Endothelial cell of umbilical vein (primary cell): Measurements from ENCODE around the gene ABHD13. TPM values are rescaled to one million over a fixed set of nuclear protein-coding genes. Genes with fewer than 3 reads are reported as not detected.

Experiments used
- BruUV-seq: library from RNA; stranded (reverse); fragments of 400-500 nt; replicated peaks from 2 replicates; lab custom pipeline; 2021; lab: Mats Ljungman, UMichigan
- CTCF ChIA-PET: fragments of 300-600, 350-600 bp; sonication (Branson Sonifier 250); formaldehyde crosslinking; loops from one replicate; lab custom pipeline; 2021; ENCODE audit warnings: antibody characterized with exemption, inconsistent platforms; lab: Charles Lee
- POLR2A ChIA-PET: fragments of 300-600, 350-600 bp; sonication (Branson Sonifier 250); formaldehyde crosslinking; loops from one replicate; lab custom pipeline; 2021; ENCODE audit warnings: antibody characterized with exemption, inconsistent platforms; lab: Charles Lee
- DNase-seq: peaks from one replicate; pipeline ENCODE4 v3.0.0-alpha.2; 2011; ENCODE audit warnings: low read depth, low spot score
- FAIRE-seq: peaks from 2 replicates; lab custom pipeline; 2011; peaks lifted over from hg19 to GRCh38; lab: Jason Lieb, UNC
- H2AFZ ChIP-seq: 2 replicates; pipeline ENCODE4 v1.6.0; 2012; ENCODE audit warnings: low read depth, low read length, control low read depth, inconsistent platforms
- H3K27ac ChIP-seq: 2 replicates; pipeline ENCODE4 v1.5.1; 2011; ENCODE audit warnings: low read depth, mild to moderate bottlenecking, control low read depth, low read length, moderate library complexity; ENCODE audit not compliant: insufficient read depth
- H3K27me3 ChIP-seq, 2 experiments: 2 replicates each; pipeline versions ENCODE4 v1.6.0 to v1.6.1; 2011; ENCODE audit warnings: low read length in 2 of 2, mixed read lengths in 1 of 2; ENCODE audit not compliant: control insufficient read depth in 2 of 2, insufficient read depth in 2 of 2
- H3K36me3 ChIP-seq, 2 experiments: 2 replicates in 1 of 2; 3 replicates in 1 of 2; pipeline ENCODE4 v1.5.1; 2011; ENCODE audit warnings: low read length in 2 of 2, mild to moderate bottlenecking in 1 of 2, moderate library complexity in 1 of 2; ENCODE audit not compliant: control insufficient read depth in 2 of 2, insufficient read depth in 2 of 2; ENCODE audit errors: extremely low read depth in 1 of 2
- H3K4me1 ChIP-seq: 3 replicates; pipeline ENCODE4 v1.5.1; 2011; ENCODE audit warnings: mild to moderate bottlenecking, low read length; ENCODE audit not compliant: control insufficient read depth, insufficient read depth; ENCODE audit errors: extremely low read depth
- H3K4me2 ChIP-seq: 2 replicates; pipeline ENCODE4 v1.6.1; 2011; ENCODE audit warnings: low read length, control low read depth, mixed read lengths; ENCODE audit not compliant: insufficient read depth
- H3K4me3 ChIP-seq, 3 experiments: fragments of 200-600 bp in 1 of 3; sonication (generic), shearing (Covaris generic) in 1 of 3; replicated peaks in 1 of 3; 2 replicates each; pipeline ENCODE4 v1.5.1; 2011 to 2016; ENCODE audit warnings: control low read depth in 3 of 3, low read length in 3 of 3, mild to moderate bottlenecking in 2 of 3, inconsistent platforms in 1 of 3, low read depth in 1 of 3, moderate library complexity in 1 of 3; ENCODE audit not compliant: insufficient read depth in 1 of 3
- H3K79me2 ChIP-seq: 2 replicates; pipeline ENCODE4 v1.6.0; 2012; ENCODE audit warnings: low read length, inconsistent platforms; ENCODE audit not compliant: control insufficient read depth, insufficient read depth
- H3K9ac ChIP-seq: replicated peaks from 2 replicates; pipeline ENCODE3; 2011; ENCODE audit warnings: low read length, control low read depth; ENCODE audit not compliant: insufficient read depth; ENCODE audit errors: extremely low read depth
- H3K9me1 ChIP-seq: replicated peaks from 3 replicates; pipeline ENCODE4 v1.6.0; 2011; ENCODE audit warnings: mild to moderate bottlenecking, low read length; ENCODE audit not compliant: control insufficient read depth, insufficient read depth; ENCODE audit errors: extremely low read depth
- H3K9me3 ChIP-seq: replicated peaks from 2 replicates; pipeline ENCODE4 v1.5.1; 2012; ENCODE audit warnings: low read length, inconsistent platforms; ENCODE audit not compliant: control insufficient read depth, insufficient read depth
- H4K20me1 ChIP-seq: replicated peaks from 2 replicates; pipeline ENCODE3; 2011; ENCODE audit warnings: mild to moderate bottlenecking, low read length; ENCODE audit not compliant: control insufficient read depth, insufficient read depth; ENCODE audit errors: extremely low read depth
- EZH2 ChIP-seq: IDR thresholded peaks from 2 replicates; pipeline ENCODE4 v1.6.1; 2012; ENCODE audit warnings: borderline replicate concordance, low read depth, mild to moderate bottlenecking, moderate library complexity, low read length, inconsistent platforms; ENCODE audit not compliant: severe bottlenecking
- FOS ChIP-seq: IDR thresholded peaks from 2 replicates; pipeline ENCODE4 v1.6.1; 2011; ENCODE audit warnings: mild to moderate bottlenecking, low read length, moderate library complexity, borderline replicate concordance; ENCODE audit not compliant: insufficient read depth
- GATA2 ChIP-seq: IDR thresholded peaks from 2 replicates; pipeline ENCODE4 v1.7.0; 2011; ENCODE audit warnings: low read depth, mild to moderate bottlenecking, moderate library complexity, mixed read lengths, low read length; ENCODE audit not compliant: insufficient read length, insufficient read depth
- POLR2AphosphoS5 ChIP-seq: IDR thresholded peaks from 2 replicates; pipeline ENCODE4 v1.6.1; 2012; ENCODE audit warnings: low read depth, mild to moderate bottlenecking, control low read depth, low read length, moderate library complexity; ENCODE audit not compliant: insufficient read depth
- dilution Hi-C: fragments of 300-500 bp; cut with MboI; formaldehyde crosslinking; loops from one replicate; pipeline ENCODE4 v1.15.0; 2019; ENCODE audit warnings: low sequenced_read_pairs; ENCODE audit not compliant: extremely low pct_ligation_motif_present
- intact Hi-C: fragments of 100-400 bp; cut with micrococcal nuclease; formaldehyde crosslinking; loops from one replicate; pipeline ENCODE4 v1.10.0; 2022
- polyA plus RNA-seq, 4 experiments: library from polyadenylated mRNA; depleted of rRNA in 3 of 4; stranded (reverse) in 3 of 4; unstranded in 1 of 4; fragments of >200 nt; gene quantifications; 2 replicates each; pipeline versions ENCODE4 v1.2.1 to v1.2.3, GENCODE V29; 2011 to 2012; ENCODE audit warnings: missing spikeins in 1 of 4
- total RNA-seq: library from RNA; stranded (reverse); gene quantifications from 2 replicates; pipeline ENCODE4 v1.2.3, GENCODE V29; 2021
- TF ChIP-seq, protein P1 (sequence below), 2 donors: IDR thresholded peaks; 1 replicate in 1 of 2; 2 replicates in 1 of 2; pipeline ENCODE4 v1.5.1; 2011; ENCODE audit warnings: low read length in 2 of 2, mild to moderate bottlenecking in 2 of 2, moderate library complexity in 2 of 2, control low read depth in 1 of 2, inconsistent platforms in 1 of 2, low read depth in 1 of 2; ENCODE audit not compliant: insufficient read depth in 1 of 2; ENCODE audit errors: extremely low read depth in 1 of 2
- TF ChIP-seq, protein P2 (sequence below): IDR thresholded peaks from 2 replicates; pipeline ENCODE4 v1.6.1; 2011; ENCODE audit not compliant: insufficient read depth, insufficient read length

ABHD13 gene
- total and polyA plus RNA-seq, 2 donors (not counting 3 experiments of a cell fraction or from before 2014, with no cell fraction given), result 3.9 to 7.2 TPM

DNA sequence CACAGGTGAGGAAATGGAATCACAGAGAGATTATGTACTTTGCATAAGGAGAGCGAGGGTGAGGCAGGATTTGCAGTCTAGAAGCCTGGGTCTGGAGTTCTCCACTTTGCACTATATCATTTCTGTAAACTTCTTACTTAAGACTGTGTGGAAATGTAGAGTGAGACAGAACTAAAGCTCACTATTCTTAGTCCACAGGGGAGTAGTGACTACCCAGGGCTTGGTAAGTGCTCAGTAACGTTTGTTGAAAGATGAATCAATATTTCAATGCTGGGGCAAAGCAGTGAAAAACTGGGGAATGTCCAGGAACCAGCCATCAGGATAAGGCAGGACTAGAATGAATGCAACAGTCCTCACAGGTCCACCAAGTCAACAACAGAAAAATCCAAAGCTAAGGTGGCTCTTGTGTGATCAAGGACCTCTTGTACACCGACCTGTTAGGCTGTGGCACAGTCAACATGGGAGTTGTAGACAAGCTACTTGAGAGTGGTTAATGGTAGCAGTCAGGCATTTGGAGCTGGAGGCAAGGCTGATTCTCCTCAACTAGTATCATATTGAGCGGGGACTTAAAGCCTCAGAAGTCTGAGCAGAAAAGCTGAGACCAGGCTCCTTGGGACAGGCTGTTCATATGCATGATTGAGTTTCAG is 50.4 kb downstream of the ABHD13 start:
- Histone ChIP-seq H3K4me1 (peaks cover 6% of the 10 kb centered on the region), H3K9ac (no peak overlapping the region), H4K20me1 (no peaks in the 10 kb centered on the region), H3K27ac (no peak overlapping the region), H3K4me2 (no peak overlapping the region), H3K9me1 (no peaks in the 10 kb centered on the region), H2AFZ (no peak overlapping the region), H3K9me3 (no peaks in the 10 kb centered on the region), H3K79me2 (no peaks in the 10 kb centered on the region), H3K27me3 (no peaks in the 10 kb centered on the region), H3K4me3 (no peak overlapping the region), H3K36me3 (no peaks in the 10 kb centered on the region)
- intact Hi-C loops, result no loop called here
- POLR2A ChIA-PET, result no interaction called here
- dilution Hi-C loops, result no loop called here
- FAIRE-seq, result no peak
- CTCF ChIA-PET, result interaction anchor here (1.2 kb wide), 1 partner anchor 99 kb away, joined by 3 read pairs; no protein-coding TSS in a partner anchor
- TF ChIP-seq, protein P1, sequence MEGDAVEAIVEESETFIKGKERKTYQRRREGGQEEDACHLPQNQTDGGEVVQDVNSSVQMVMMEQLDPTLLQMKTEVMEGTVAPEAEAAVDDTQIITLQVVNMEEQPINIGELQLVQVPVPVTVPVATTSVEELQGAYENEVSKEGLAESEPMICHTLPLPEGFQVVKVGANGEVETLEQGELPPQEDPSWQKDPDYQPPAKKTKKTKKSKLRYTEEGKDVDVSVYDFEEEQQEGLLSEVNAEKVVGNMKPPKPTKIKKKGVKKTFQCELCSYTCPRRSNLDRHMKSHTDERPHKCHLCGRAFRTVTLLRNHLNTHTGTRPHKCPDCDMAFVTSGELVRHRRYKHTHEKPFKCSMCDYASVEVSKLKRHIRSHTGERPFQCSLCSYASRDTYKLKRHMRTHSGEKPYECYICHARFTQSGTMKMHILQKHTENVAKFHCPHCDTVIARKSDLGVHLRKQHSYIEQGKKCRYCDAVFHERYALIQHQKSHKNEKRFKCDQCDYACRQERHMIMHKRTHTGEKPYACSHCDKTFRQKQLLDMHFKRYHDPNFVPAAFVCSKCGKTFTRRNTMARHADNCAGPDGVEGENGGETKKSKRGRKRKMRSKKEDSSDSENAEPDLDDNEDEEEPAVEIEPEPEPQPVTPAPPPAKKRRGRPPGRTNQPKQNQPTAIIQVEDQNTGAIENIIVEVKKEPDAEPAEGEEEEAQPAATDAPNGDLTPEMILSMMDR (IDR thresholded peaks at IDR 0.05; ENCODE audit: extremely low read depth in 1 of 2, insufficient read depth in 1 of 2, low read depth in 1 of 2, low read length in 2 of 2), result no peak
- TF ChIP-seq FOS (no peak), POLR2AphosphoS5 (no peak), EZH2 (no peak), GATA2 (no peak)
- TF ChIP-seq, protein P2, sequence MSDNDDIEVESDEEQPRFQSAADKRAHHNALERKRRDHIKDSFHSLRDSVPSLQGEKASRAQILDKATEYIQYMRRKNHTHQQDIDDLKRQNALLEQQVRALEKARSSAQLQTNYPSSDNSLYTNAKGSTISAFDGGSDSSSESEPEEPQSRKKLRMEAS, result no peak
- BruUV-seq, result no TSS peak
- no peak for DNase-seq
